Karpas-422 (cell line): ENCODE data around the gene DCLK2. TPM values are rescaled to one million over a fixed set of nuclear protein-coding genes. Genes with fewer than 3 reads are reported as not detected.
"Not testable (repeated sequence)": the region's sequence is repeated elsewhere in the genome, so short reads cannot be mapped to it uniquely, and the experiment has no call there.

Source experiments
- DNase-seq: peaks from one replicate; pipeline ENCODE4 v3.0.0-alpha.2; 2015
- H2AFZ ChIP-seq: fragments of 200-600 bp; sonication (generic); 2 replicates; pipeline ENCODE4 v1.6.1; 2014; ENCODE audit warnings: antibody characterized with exemption, low read length, mixed read lengths
- H3K27ac ChIP-seq: fragments of 200-600 bp; sonication (generic); 2 replicates; pipeline ENCODE4 v1.5.1; 2014; ENCODE audit warnings: mild to moderate bottlenecking, low read length, moderate library complexity
- H3K27me3 ChIP-seq: fragments of 200-600 bp; sonication (generic); 2 replicates; pipeline ENCODE4 v1.6.1; 2014; ENCODE audit warnings: low read length, mixed read lengths
- H3K36me3 ChIP-seq: fragments of 200-600 bp; sonication (generic); 2 replicates; pipeline ENCODE4 v1.6.1; 2014; ENCODE audit warnings: low read length, mixed read lengths; ENCODE audit not compliant: insufficient read depth
- H3K4me1 ChIP-seq: fragments of 200-600 bp; sonication (generic); 2 replicates; pipeline ENCODE4 v1.6.1; 2014; ENCODE audit warnings: mild to moderate bottlenecking, low read length, mixed read lengths
- H3K4me2 ChIP-seq: fragments of 200-600 bp; sonication (generic); 2 replicates; pipeline ENCODE4 v1.6.1; 2014; ENCODE audit warnings: low read length, low read depth, mild to moderate bottlenecking; ENCODE audit not compliant: poor library complexity, severe bottlenecking
- H3K4me3 ChIP-seq: fragments of 200-600 bp; sonication (generic); 2 replicates; pipeline ENCODE4 v1.5.1; 2014; ENCODE audit warnings: mild to moderate bottlenecking, antibody characterized with exemption, low read length, mixed read lengths
- H3K79me2 ChIP-seq: fragments of 200-600 bp; sonication (generic); 2 replicates; pipeline ENCODE4 v1.6.1; 2014; ENCODE audit warnings: mild to moderate bottlenecking, low read length, mixed read lengths
- H3K9ac ChIP-seq: fragments of 200-600 bp; sonication (generic); 2 replicates; pipeline ENCODE4 v1.6.0; 2014; ENCODE audit warnings: low read length
- H3K9me2 ChIP-seq: fragments of 200-600 bp; sonication (generic), shearing (Covaris generic); replicated peaks from 2 replicates; pipeline ENCODE4 v1.6.0; 2014; ENCODE audit warnings: mild to moderate bottlenecking, low read length, moderate library complexity; ENCODE audit not compliant: insufficient read depth
- H3K9me3 ChIP-seq: fragments of 300-700, 200-600 bp; sonication (generic); 2 replicates; pipeline ENCODE4 v1.6.1; 2014; ENCODE audit warnings: low read length, mixed read lengths
- H4K20me1 ChIP-seq: fragments of 200-600 bp; sonication (generic); 2 replicates; pipeline ENCODE4 v1.6.1; 2014; ENCODE audit warnings: mild to moderate bottlenecking, antibody characterized with exemption, low read length, low read depth; ENCODE audit not compliant: insufficient read depth
- total RNA-seq: library from RNA; depleted of rRNA; stranded (reverse); fragments of >200 nt; shearing (Covaris generic); gene quantifications from 2 replicates; pipeline ENCODE4 v1.2.3, GENCODE V29; 2014; ENCODE audit warnings: low replicate concordance

The DCLK2 gene
- total RNA-seq, 1 experiment from 2014 or later: not detected

- no peaks in the 10 kb centered on the region for H4K20me1 ChIP-seq
- no peak overlapping the region for H2AFZ ChIP-seq
- H3K9me2 ChIP-seq: no peaks in the 10 kb centered on the region
- H3K27ac ChIP-seq: no peak overlapping the region
- no peak overlapping the region for H3K9ac ChIP-seq
- H3K4me3 ChIP-seq: no peak overlapping the region
- H3K4me1 ChIP-seq: no peaks in the 10 kb centered on the region
- DNase-seq: no peak
- no peaks in the 10 kb centered on the region for H3K36me3 ChIP-seq
- H3K79me2 ChIP-seq: no peaks in the 10 kb centered on the region
- no peaks in the 10 kb centered on the region for H3K27me3 ChIP-seq
- H3K9me3 ChIP-seq: no peaks in the 10 kb centered on the region
- no peak overlapping the region for H3K4me2 ChIP-seq
Observed at GRCh38 chr4:150152766-150153165, 74.5 kb downstream of the DCLK2 start.

GRCh38 chr4:150155391-150155790 is 77.1 kb downstream of the DCLK2 start:
- Histone ChIP-seq H3K9me2 (no peaks in the 10 kb centered on the region), H3K4me3 (no peak overlapping the region), H3K27ac (no peak overlapping the region), H3K27me3 (no peaks in the 10 kb centered on the region), H2AFZ (no peak overlapping the region), H3K36me3 (no peaks in the 10 kb centered on the region), H4K20me1 (no peaks in the 10 kb centered on the region), H3K9me3 (no peaks in the 10 kb centered on the region), H3K79me2 (no peaks in the 10 kb centered on the region), H3K9ac (no peak overlapping the region), H3K4me1 (no peaks in the 10 kb centered on the region), H3K4me2 (no peak overlapping the region)
- no peak for DNase-seq

- Histone ChIP-seq H3K4me3 (no peak overlapping the region), H3K9me3 (no peaks in the 10 kb centered on the region), H3K9me2 (no peaks in the 10 kb centered on the region), H2AFZ (no peak overlapping the region), H3K9ac (no peak overlapping the region), H3K4me2 (no peak overlapping the region), H3K4me1 (no peaks in the 10 kb centered on the region), H3K79me2 (no peaks in the 10 kb centered on the region), H3K36me3 (no peaks in the 10 kb centered on the region), H3K27ac (no peak overlapping the region), H4K20me1 (no peaks in the 10 kb centered on the region), H3K27me3 (no peaks in the 10 kb centered on the region)
- DNase-seq: no peak
Observed at GRCh38 chr4:150156543-150156942, 78.3 kb downstream of the DCLK2 start.

- no peaks in the 10 kb centered on the region for H3K27me3 ChIP-seq
- H3K9ac ChIP-seq: no peak overlapping the region
- no peak for DNase-seq
- H3K9me2 ChIP-seq: no peaks in the 10 kb centered on the region
- no peak overlapping the region for H3K27ac ChIP-seq
- H3K36me3 ChIP-seq: no peaks in the 10 kb centered on the region
- no peaks in the 10 kb centered on the region for H3K4me1 ChIP-seq
- no peaks in the 10 kb centered on the region for H4K20me1 ChIP-seq
- no peak overlapping the region for H2AFZ ChIP-seq
- H3K4me3 ChIP-seq: no peak overlapping the region
- no peak overlapping the region for H3K4me2 ChIP-seq
- H3K9me3 ChIP-seq: no peaks in the 10 kb centered on the region
- no peaks in the 10 kb centered on the region for H3K79me2 ChIP-seq
Observed at GRCh38 chr4:150158041-150158440, 79.8 kb downstream of the DCLK2 start.

- H3K36me3 ChIP-seq: no peaks in the 10 kb centered on the region
- no peak overlapping the region for H3K9ac ChIP-seq
- no peaks in the 10 kb centered on the region for H3K4me1 ChIP-seq
- H3K9me3 ChIP-seq: no peaks in the 10 kb centered on the region
- H2AFZ ChIP-seq: no peak overlapping the region
- H4K20me1 ChIP-seq: no peaks in the 10 kb centered on the region
- H3K4me2 ChIP-seq: no peak overlapping the region
- H3K27ac ChIP-seq: no peak overlapping the region
- no peaks in the 10 kb centered on the region for H3K79me2 ChIP-seq
- no peak for DNase-seq
- no peaks in the 10 kb centered on the region for H3K9me2 ChIP-seq
- H3K4me3 ChIP-seq: no peak overlapping the region
- no peaks in the 10 kb centered on the region for H3K27me3 ChIP-seq
Observed at GRCh38 chr4:150160473-150160872, 82.2 kb downstream of the DCLK2 start.

GRCh38 chr4:150161109-150161508 is 82.9 kb downstream of the DCLK2 start:
- no peaks in the 10 kb centered on the region for H3K9me2 ChIP-seq

GRCh38 chr4:150162020-150162419 is 83.8 kb downstream of the DCLK2 start:
- not testable (repeated sequence) for H3K79me2 ChIP-seq, DNase-seq, H3K4me1 ChIP-seq, H3K27ac ChIP-seq, H3K9ac ChIP-seq, H3K9me2 ChIP-seq, H2AFZ ChIP-seq, H3K9me3 ChIP-seq, H3K36me3 ChIP-seq, H3K4me2 ChIP-seq, H4K20me1 ChIP-seq, H3K27me3 ChIP-seq, H3K4me3 ChIP-seq

More at GRCh38 chr4:150161109-150161508, 82.9 kb downstream of the DCLK2 start:
- Histone ChIP-seq H3K27ac (no peak overlapping the region), H3K9me3 (no peaks in the 10 kb centered on the region), H3K4me3 (no peak overlapping the region), H3K27me3 (no peaks in the 10 kb centered on the region), H4K20me1 (no peaks in the 10 kb centered on the region), H2AFZ (no peak overlapping the region), H3K79me2 (no peaks in the 10 kb centered on the region), H3K4me2 (no peak overlapping the region), H3K36me3 (no peaks in the 10 kb centered on the region), H3K4me1 (no peaks in the 10 kb centered on the region), H3K9ac (no peak overlapping the region)
- DNase-seq: no peak

- Histone ChIP-seq H3K79me2 (no peaks in the 10 kb centered on the region), H3K9ac (no peak overlapping the region), H4K20me1 (no peaks in the 10 kb centered on the region), H3K27ac (no peak overlapping the region), H3K9me3 (no peaks in the 10 kb centered on the region), H3K4me2 (no peak overlapping the region), H3K27me3 (no peaks in the 10 kb centered on the region), H2AFZ (no peak overlapping the region), H3K4me3 (no peak overlapping the region), H3K9me2 (no peaks in the 10 kb centered on the region), H3K36me3 (no peaks in the 10 kb centered on the region), H3K4me1 (no peaks in the 10 kb centered on the region)
- DNase-seq: no peak
Observed at GRCh38 chr4:150164055-150164454, 85.8 kb downstream of the DCLK2 start.
